Endodermal cell (in vitro differentiated cells): ENCODE results near the gene GHRH. TPM values are rescaled to one million over a fixed set of nuclear protein-coding genes. Genes with fewer than 3 reads are reported as not detected.
A peak's percentile ranks its signal among the peaks of the same experiment; 100 is the strongest.

Experiments used
- DNase-seq: peaks from one replicate; pipeline ENCODE4 v3.0.0-alpha.2; 2017
- H3K27ac ChIP-seq: 2 replicates; pipeline ENCODE4 v1.5.1; 2013; ENCODE audit warnings: mild to moderate bottlenecking, low read depth, low read length, moderate library complexity
- H3K27me3 ChIP-seq: 2 replicates; pipeline ENCODE4 v1.6.1; 2013; ENCODE audit warnings: mild to moderate bottlenecking, low read length, moderate library complexity; ENCODE audit not compliant: insufficient read depth, control insufficient read depth, poor library complexity, severe bottlenecking
- H3K36me3 ChIP-seq: 2 replicates; pipeline ENCODE4 v1.7.0; 2013; ENCODE audit warnings: mild to moderate bottlenecking, low read length, moderate library complexity; ENCODE audit not compliant: control insufficient read depth, insufficient read depth
- H3K4me1 ChIP-seq: one replicate; pipeline ENCODE4 v1.7.0; 2013; ENCODE audit warnings: low read length; ENCODE audit not compliant: control insufficient read depth, insufficient read depth
- H3K4me3 ChIP-seq: 2 replicates; pipeline ENCODE4 v1.5.1; 2013; ENCODE audit warnings: mild to moderate bottlenecking, low read length, moderate library complexity
- H3K9ac ChIP-seq: 2 replicates; pipeline ENCODE4 v1.6.1; 2013; ENCODE audit warnings: mild to moderate bottlenecking, low read length, moderate library complexity; ENCODE audit not compliant: poor library complexity, severe bottlenecking; ENCODE audit errors: extremely low read depth
- H3K9me3 ChIP-seq: 2 replicates; pipeline ENCODE4 v1.6.1; 2013; ENCODE audit warnings: mild to moderate bottlenecking, low read length, moderate library complexity; ENCODE audit not compliant: control insufficient read depth
- H3K27ac Mint-ChIP-seq: 2 replicates; pipeline ENCODE4 v1.8.0; 2020; ENCODE audit warnings: mixed read lengths
- H3K27me3 Mint-ChIP-seq: 2 replicates; pipeline ENCODE4 v1.8.0; 2021; ENCODE audit warnings: mild to moderate bottlenecking, mixed read lengths; ENCODE audit not compliant: insufficient read depth
- H3K36me3 Mint-ChIP-seq: 2 replicates; pipeline ENCODE4 v1.8.0; 2020; ENCODE audit warnings: low read depth, mixed read lengths
- H3K4me1 Mint-ChIP-seq: 2 replicates; pipeline ENCODE4 v1.8.0; 2020; ENCODE audit warnings: mixed read lengths
- H3K4me3 Mint-ChIP-seq: 2 replicates; pipeline ENCODE4 v1.8.0; 2020; ENCODE audit warnings: mild to moderate bottlenecking, moderate library complexity, mixed read lengths
- H3K9me3 Mint-ChIP-seq: 2 replicates; pipeline ENCODE4 v1.8.0; 2020; ENCODE audit warnings: mild to moderate bottlenecking, mixed read lengths
- CTCF ChIP-seq: fragments of 200-600 bp; sonication (generic); conservative IDR thresholded peaks from 2 replicates; pipeline ENCODE4 v1.5.0; 2021; ENCODE audit warnings: antibody characterized with exemption, mild to moderate bottlenecking
- WGBS, 2 experiments: methylation state at CpG; one replicate each; pipeline versions ENCODE4 v1.1.5 to v1.1.7; 2013; ENCODE audit warnings: missing lambda C conversion rate in 2 of 2, mixed read lengths in 1 of 2; ENCODE audit not compliant: insufficient coverage in 1 of 2, insufficient read length in 1 of 2; 5-methylcytosine and 5-hydroxymethylcytosine counted together
- total RNA-seq, 2 donors: library from RNA; stranded (reverse); fragmentation: NEBNext Ultra II Directional in 1 of 2; extraction: Animal tissue kit (Norgen Biotek cat#: 25700) in 1 of 2; gene quantifications; 2 replicates in 1 of 2; 3 replicates in 1 of 2; pipeline ENCODE4 v1.2.1, GENCODE V29; 2021

Gene GHRH
- total RNA-seq, 2 donors from 2014 or later, result not detected

- Histone ChIP-seq H3K9me3 (peaks cover 25% of the 10 kb centered on the region), H3K4me3 (no peak overlapping the region), H3K9ac (no peak overlapping the region), H3K27ac (no peak overlapping the region), H3K4me1 (peaks cover 14% of the 10 kb centered on the region), H3K36me3 (peaks cover 55% of the 10 kb centered on the region), H3K27me3 (no peaks in the 10 kb centered on the region)
- H3K9me3 Mint-ChIP-seq, result peaks cover 19% of the 10 kb centered on the region
- peaks cover 55% of the 10 kb centered on the region for H3K36me3 Mint-ChIP-seq
- peaks cover 31% of the 10 kb centered on the region for H3K4me1 Mint-ChIP-seq
- TF ChIP-seq CTCF, result no peak
- no peak overlapping the region for H3K4me3 Mint-ChIP-seq
- peak overlapping the region; percentile 20 for H3K27ac Mint-ChIP-seq
- 77% methylated on average over 7 of the region's 7 CpGs for WGBS, 2 experiments
- no peak for DNase-seq
- H3K27me3 Mint-ChIP-seq, result no peaks in the 10 kb centered on the region
These were observed 34.0 kb upstream of the GHRH start for GRCh38 chr20:37295595-37295994.

- H3K4me3 Mint-ChIP-seq, result no peak overlapping the region
- H3K9ac ChIP-seq, result no peak overlapping the region
- peaks cover 14% of the 10 kb centered on the region for H3K4me1 ChIP-seq
- H3K9me3 Mint-ChIP-seq, result peaks cover 19% of the 10 kb centered on the region
- H3K27me3 ChIP-seq, result no peaks in the 10 kb centered on the region
- no peak for DNase-seq
- peaks cover 49% of the 10 kb centered on the region for H3K36me3 ChIP-seq
- H3K27me3 Mint-ChIP-seq, result no peaks in the 10 kb centered on the region
- no peak overlapping the region for H3K27ac ChIP-seq
- peaks cover 25% of the 10 kb centered on the region for H3K9me3 ChIP-seq
- no peak for TF ChIP-seq CTCF
- peaks cover 49% of the 10 kb centered on the region for H3K36me3 Mint-ChIP-seq
- H3K27ac Mint-ChIP-seq, result peak overlapping the region; percentile 20
- H3K4me3 ChIP-seq, result no peak overlapping the region
- WGBS, 2 experiments, result 64 to 75% methylated on average over 3 of the region's 3 CpGs
- peaks cover 28% of the 10 kb centered on the region for H3K4me1 Mint-ChIP-seq
These were observed 33.4 kb upstream of the GHRH start for GRCh38 chr20:37295001-37295400.

- Histone ChIP-seq H3K27ac (no peak overlapping the region), H3K9me3 (peaks cover 25% of the 10 kb centered on the region), H3K4me3 (no peak overlapping the region), H3K4me1 (peaks cover 14% of the 10 kb centered on the region), H3K27me3 (no peaks in the 10 kb centered on the region), H3K9ac (no peak overlapping the region), H3K36me3 (peaks cover 44% of the 10 kb centered on the region)
- peaks cover 45% of the 10 kb centered on the region for H3K36me3 Mint-ChIP-seq
- peak overlapping the region; percentile 31 for H3K27ac Mint-ChIP-seq
- DNase-seq, result no peak
- peaks cover 24% of the 10 kb centered on the region for H3K4me1 Mint-ChIP-seq
- H3K4me3 Mint-ChIP-seq, result no peak overlapping the region
- TF ChIP-seq CTCF, result no peak
- H3K9me3 Mint-ChIP-seq, result peaks cover 19% of the 10 kb centered on the region
- WGBS, 2 experiments, result 90 to 100% methylated on average over 2 to 5 of the region's 6 CpGs
- no peaks in the 10 kb centered on the region for H3K27me3 Mint-ChIP-seq
These were observed 32.8 kb upstream of the GHRH start for GRCh38 chr20:37294262-37294981.
